GM12865 (cell line): ENCODE measurements around the gene ZDHHC15.
"Not testable (repeated sequence)": the region's sequence is repeated elsewhere in the genome, so short reads cannot be mapped to it uniquely, and the experiment has no call there.

Source experiments
- DNase-seq: peaks from one replicate; pipeline ENCODE4 v3.0.0; 2010; ENCODE audit warnings: low read depth
- H3K4me3 ChIP-seq: 2 replicates; pipeline ENCODE4 v1.5.1; 2011; ENCODE audit warnings: mild to moderate bottlenecking, low read depth, low read length, control low read depth
- TF ChIP-seq, protein P1 (sequence below): IDR thresholded peaks from 2 replicates; pipeline ENCODE4 v1.5.1; 2011; ENCODE audit warnings: low read length, control low read depth, low read depth, inconsistent platforms; ENCODE audit not compliant: insufficient read depth; ENCODE audit errors: missing control alignments

Gene ZDHHC15

GRCh38 chrX:75421688-75422230, 101.1 kb downstream of the ZDHHC15 start:
- H3K4me3 ChIP-seq: no peak overlapping the region
- TF ChIP-seq, protein P1, sequence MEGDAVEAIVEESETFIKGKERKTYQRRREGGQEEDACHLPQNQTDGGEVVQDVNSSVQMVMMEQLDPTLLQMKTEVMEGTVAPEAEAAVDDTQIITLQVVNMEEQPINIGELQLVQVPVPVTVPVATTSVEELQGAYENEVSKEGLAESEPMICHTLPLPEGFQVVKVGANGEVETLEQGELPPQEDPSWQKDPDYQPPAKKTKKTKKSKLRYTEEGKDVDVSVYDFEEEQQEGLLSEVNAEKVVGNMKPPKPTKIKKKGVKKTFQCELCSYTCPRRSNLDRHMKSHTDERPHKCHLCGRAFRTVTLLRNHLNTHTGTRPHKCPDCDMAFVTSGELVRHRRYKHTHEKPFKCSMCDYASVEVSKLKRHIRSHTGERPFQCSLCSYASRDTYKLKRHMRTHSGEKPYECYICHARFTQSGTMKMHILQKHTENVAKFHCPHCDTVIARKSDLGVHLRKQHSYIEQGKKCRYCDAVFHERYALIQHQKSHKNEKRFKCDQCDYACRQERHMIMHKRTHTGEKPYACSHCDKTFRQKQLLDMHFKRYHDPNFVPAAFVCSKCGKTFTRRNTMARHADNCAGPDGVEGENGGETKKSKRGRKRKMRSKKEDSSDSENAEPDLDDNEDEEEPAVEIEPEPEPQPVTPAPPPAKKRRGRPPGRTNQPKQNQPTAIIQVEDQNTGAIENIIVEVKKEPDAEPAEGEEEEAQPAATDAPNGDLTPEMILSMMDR: no peak
- no peak for DNase-seq

GRCh38 chrX:75407153-75407552, 115.7 kb downstream of the ZDHHC15 start:
- DNase-seq, H3K4me3 ChIP-seq: not testable (repeated sequence)

- TF ChIP-seq, protein P1: no peak
- DNase-seq: no peak
- H3K4me3 ChIP-seq: no peak overlapping the region
Observed at GRCh38 chrX:75390470-75390869, 132.4 kb downstream of the ZDHHC15 start.

DNA sequence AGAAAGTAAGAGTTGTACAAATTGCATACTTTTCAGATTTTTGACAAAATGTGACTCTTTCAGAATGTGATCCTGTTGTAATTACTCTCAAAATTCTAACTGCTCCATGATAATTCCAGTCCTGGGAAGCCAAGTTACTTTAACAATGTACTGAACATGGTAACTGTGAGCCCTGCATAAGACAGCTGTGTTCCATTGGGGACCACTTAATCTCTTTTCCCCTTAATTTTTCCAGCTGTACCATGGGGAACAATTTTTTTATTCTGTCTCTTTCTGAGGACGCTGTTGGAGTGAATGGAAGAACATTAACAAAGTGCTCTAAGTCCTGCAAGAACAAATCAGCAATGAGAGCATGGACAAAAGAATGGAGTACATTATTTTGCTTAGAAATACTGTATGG, 153.1 kb downstream of the ZDHHC15 start:
- no peak for DNase-seq
- TF ChIP-seq, protein P1: no peak
- H3K4me3 ChIP-seq: no peak overlapping the region

DNA sequence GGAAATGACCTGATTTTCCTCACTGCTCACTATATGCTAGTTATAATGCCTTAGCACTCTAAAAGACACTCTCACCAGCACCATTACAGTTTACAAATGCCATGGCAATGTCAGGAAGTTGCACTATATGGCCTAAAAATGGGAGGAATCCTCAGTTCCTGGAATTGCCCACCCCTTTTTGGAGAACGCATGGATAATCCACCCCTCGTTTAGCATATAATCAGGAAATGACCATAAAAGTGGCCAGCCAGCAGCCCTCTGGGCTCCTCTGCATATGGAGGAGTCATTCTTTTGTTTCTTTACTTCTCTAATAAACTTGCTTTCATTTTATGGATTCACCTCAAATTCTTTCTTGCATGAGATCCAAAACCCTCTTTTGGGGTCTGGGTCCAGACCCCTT, 156.0 kb downstream of the ZDHHC15 start:
- DNase-seq: no peak
- TF ChIP-seq, protein P1: no peak
- no peak overlapping the region for H3K4me3 ChIP-seq

GRCh38 chrX:75365243-75365975, 157.4 kb downstream of the ZDHHC15 start:
- TF ChIP-seq, protein P1: no peak
- H3K4me3 ChIP-seq: no peak overlapping the region
- DNase-seq: no peak

GRCh38 chrX:75361788-75362187, 161.0 kb downstream of the ZDHHC15 start:
- no peak for DNase-seq
- no peak overlapping the region for H3K4me3 ChIP-seq
- TF ChIP-seq, protein P1: no peak

DNA sequence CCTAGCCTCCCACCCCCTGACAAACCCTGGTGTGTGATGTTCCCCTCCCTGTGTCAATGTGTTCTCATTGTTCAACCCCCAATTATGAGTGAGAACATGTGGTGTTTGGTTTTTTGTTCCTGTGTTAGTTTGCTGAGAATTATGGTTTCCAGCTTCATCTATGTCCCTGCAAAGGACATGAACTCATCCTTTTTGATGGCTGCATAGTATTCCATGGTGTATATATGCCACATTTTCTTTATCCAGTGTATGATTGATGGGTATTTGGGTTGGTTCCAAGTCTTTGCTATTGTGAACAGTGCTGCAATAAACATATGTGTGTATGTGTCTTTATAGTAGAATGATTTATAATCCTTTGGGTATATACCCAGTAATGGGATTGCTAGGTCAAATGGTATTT, 174.2 kb downstream of the ZDHHC15 start:
- DNase-seq, H3K4me3 ChIP-seq: not testable (repeated sequence)
